Urinary bladder (tissue), 4 donors: ENCODE results near the gene ITGA7. TPM values are rescaled to one million over a fixed set of nuclear protein-coding genes. Genes with fewer than 3 reads are reported as not detected.

Experiments used
- DNase-seq: peaks from one replicate; pipeline ENCODE4 v3.0.0-alpha.2; 2015; ENCODE audit errors: extremely low spot score
- H3K27ac ChIP-seq: one replicate; pipeline ENCODE4 v1.5.1; 2013; ENCODE audit warnings: low read depth, mild to moderate bottlenecking, moderate library complexity
- H3K36me3 ChIP-seq: one replicate; pipeline ENCODE4 v1.6.1; 2013; ENCODE audit warnings: mild to moderate bottlenecking, moderate library complexity; ENCODE audit not compliant: insufficient read depth
- H3K4me1 ChIP-seq: one replicate; pipeline ENCODE4 v1.6.1; 2013; ENCODE audit warnings: mild to moderate bottlenecking, moderate library complexity; ENCODE audit not compliant: insufficient read depth
- H3K4me3 ChIP-seq: one replicate; pipeline ENCODE4 v1.5.1; 2013; ENCODE audit warnings: low read depth, low read length
- WGBS: extraction: QIAGEN DNeasy Blood & Tissue Kit; methylation state at CpG from one replicate; pipeline ENCODE4 v1.1.7; 2013; 5-methylcytosine and 5-hydroxymethylcytosine counted together
- polyA plus RNA-seq: library from polyadenylated mRNA; stranded (reverse); fragments of 200-250 nt; gene quantifications from one replicate; pipeline ENCODE4 v1.2.3, GENCODE V29; 2013
- small RNA-seq: library from RNA; depleted of rRNA; stranded (forward); fragments of <200 nt; gene quantifications from one replicate; pipeline ENCODE3, GENCODE V24; 2014
- total RNA-seq: library from RNA; depleted of rRNA; stranded (reverse); fragments of >200 nt; gene quantifications from one replicate; pipeline ENCODE4 v1.2.3, GENCODE V29; 2014
- donor health status: healthy with polysubstance abuse.
- donor health status: healthy.

The ITGA7 gene
- total and polyA plus RNA-seq, 2 donors, result 36.0 to 87.5 TPM

DNA sequence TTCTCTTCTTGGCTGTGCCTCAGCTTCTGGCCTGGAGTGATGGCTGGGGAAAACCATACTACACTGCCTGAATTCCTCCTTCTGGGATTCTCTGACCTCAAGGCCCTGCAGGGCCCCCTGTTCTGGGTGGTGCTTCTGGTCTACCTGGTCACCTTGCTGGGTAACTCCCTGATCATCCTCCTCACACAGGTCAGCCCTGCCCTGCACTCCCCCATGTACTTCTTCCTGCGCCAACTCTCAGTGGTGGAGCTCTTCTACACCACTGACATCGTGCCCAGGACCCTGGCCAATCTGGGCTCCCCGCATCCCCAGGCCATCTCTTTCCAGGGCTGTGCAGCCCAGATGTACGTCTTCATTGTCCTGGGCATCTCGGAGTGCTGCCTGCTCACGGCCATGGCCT lies 70.9 kb downstream of the ITGA7 start, which contains the start of gene OR10P1:
Gene OR10P1, plus strand, starts transcription at position 40 of the 400 bp plus-strand sequence. Its CDS starts 0 bp downstream, at position 40.
- no peaks in the 10 kb centered on the region for H3K36me3 ChIP-seq
- WGBS, result 82% methylated on average over 6 of the region's 6 CpGs
- DNase-seq, result no peak

DNA sequence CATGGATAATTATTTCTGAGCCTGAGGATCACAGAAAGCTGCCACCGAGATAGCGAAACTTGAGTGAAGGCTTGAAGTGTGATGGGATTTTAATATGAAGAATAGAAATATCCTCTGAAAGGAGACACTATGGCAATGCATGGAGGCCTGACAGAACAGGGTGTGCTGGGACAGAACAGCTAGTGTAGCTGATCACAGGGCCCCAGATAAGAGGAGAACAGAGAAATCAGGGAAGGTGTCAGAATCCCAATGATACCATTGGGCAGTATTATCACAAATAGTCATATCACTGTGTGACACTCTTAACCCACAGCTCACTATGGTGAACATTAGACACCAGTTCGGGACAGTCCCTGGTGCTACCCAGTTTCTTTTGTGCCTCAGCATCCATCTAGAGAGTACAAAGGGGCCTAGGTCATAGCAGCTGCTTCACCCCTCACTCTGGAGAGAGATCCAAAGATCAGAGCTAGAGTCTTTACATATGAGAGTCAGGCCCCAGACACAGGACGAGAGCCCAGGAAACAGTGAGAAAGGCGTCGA lies 71.5 kb downstream of the ITGA7 start:
- DNase-seq, result no peak
- H3K36me3 ChIP-seq, result no peaks in the 10 kb centered on the region
- H3K27ac ChIP-seq, result no peak overlapping the region
- no peak overlapping the region for H3K4me3 ChIP-seq
- 85% methylated on average over 6 of the region's 6 CpGs for whole genome bisulfite sequencing
- no peaks in the 10 kb centered on the region for H3K4me1 ChIP-seq

More for the DNA sequence above, 70.9 kb downstream of the ITGA7 start, which contains the start of gene OR10P1:
- H3K27ac ChIP-seq, result no peak within 1 kb of the TSS
- H3K4me1 ChIP-seq, result no peaks in the 10 kb centered on the region
- H3K4me3 ChIP-seq, result no peak within 1 kb of the TSS

Small RNAs within 50 kb of the gene (small RNA-seq; reads per million reads assigned to genes)
- gene AC009779.1 (not detected), gene AC009779.5 (not detected), gene RF00017 (not detected)

Other genes with a start within 250 kb of the ITGA7 start
- not detected for gene OR6C70, start 237.8 kb downstream of the ITGA7 start, total RNA-seq
- gene OR6C70, start 237.8 kb downstream of the ITGA7 start, polyA plus RNA-seq, result not detected
- not detected for gene OR6C68, start 215.5 kb downstream of the ITGA7 start, total RNA-seq
- gene OR6C68, start 215.5 kb downstream of the ITGA7 start, polyA plus RNA-seq, result not detected
- not detected for gene OR6C4, start 158.3 kb downstream of the ITGA7 start, total RNA-seq
- gene OR6C4, start 158.3 kb downstream of the ITGA7 start, polyA plus RNA-seq, result not detected
- gene OR2AP1, start 135.4 kb downstream of the ITGA7 start, total RNA-seq, result not detected
- not detected for gene OR2AP1, start 135.4 kb downstream of the ITGA7 start, polyA plus RNA-seq
- not detected for gene OR10P1, start 71.0 kb downstream of the ITGA7 start, total RNA-seq
- not detected for gene OR10P1, start 71.0 kb downstream of the ITGA7 start, polyA plus RNA-seq
- gene BLOC1S1, start 8.1 kb upstream of the ITGA7 start, total RNA-seq, result 48.4 TPM
- gene BLOC1S1, start 8.1 kb upstream of the ITGA7 start, polyA plus RNA-seq, result 237 TPM
- gene RDH5, start 12.5 kb upstream of the ITGA7 start, total RNA-seq, result 8.1 TPM
- gene RDH5, start 12.5 kb upstream of the ITGA7 start, polyA plus RNA-seq, result 8.7 TPM
- gene CD63, start 21.1 kb upstream of the ITGA7 start, total RNA-seq, result 682 TPM
- 1,016 TPM for gene CD63, start 21.1 kb upstream of the ITGA7 start, polyA plus RNA-seq
- gene GDF11, start 35.2 kb upstream of the ITGA7 start, total RNA-seq, result 5.6 TPM
- 11.0 TPM for gene GDF11, start 35.2 kb upstream of the ITGA7 start, polyA plus RNA-seq
- 86.2 TPM for gene SARNP, start 109.8 kb upstream of the ITGA7 start, total RNA-seq
- gene SARNP, start 109.8 kb upstream of the ITGA7 start, polyA plus RNA-seq, result 76.0 TPM
- gene ORMDL2, start 110.1 kb upstream of the ITGA7 start, total RNA-seq, result 8.4 TPM
- gene ORMDL2, start 110.1 kb upstream of the ITGA7 start, polyA plus RNA-seq, result 37.3 TPM
- gene DNAJC14, start 121.7 kb upstream of the ITGA7 start, total RNA-seq, result 24.6 TPM
- gene DNAJC14, start 121.7 kb upstream of the ITGA7 start, polyA plus RNA-seq, result 26.2 TPM
- gene MMP19, start 135.0 kb upstream of the ITGA7 start, total RNA-seq, result 4.3 TPM
- 21.8 TPM for gene MMP19, start 135.0 kb upstream of the ITGA7 start, polyA plus RNA-seq
- 20.1 TPM for gene PYM1, start 220.0 kb upstream of the ITGA7 start, total RNA-seq
- 31.1 TPM for gene PYM1, start 220.0 kb upstream of the ITGA7 start, polyA plus RNA-seq
- 33.6 TPM for gene DGKA, start 223.3 kb upstream of the ITGA7 start, total RNA-seq
- 31.7 TPM for gene DGKA, start 223.3 kb upstream of the ITGA7 start, polyA plus RNA-seq